Measurements from ENCODE around the gene GEMIN5. TPM values are rescaled to one million over a fixed set of nuclear protein-coding genes. Genes with fewer than 3 reads are reported as not detected.

The GEMIN5 gene
- total RNA-seq, 1 donor from 2014 or later = 12.8 TPM

GRCh38 chr5:154878642-154879335, 59.2 kb downstream of the GEMIN5 start:
- no peak overlapping the region for H3K4me3 ChIP-seq
- DNase-seq (ENCODE audit: extremely low spot score in 2 of 2) = peak in 1 of 2 donors; percentile 72
- H3K27me3 ChIP-seq = no peaks in the 10 kb centered on the region
- H3K4me1 ChIP-seq = no peaks in the 10 kb centered on the region
- peaks cover 16% of the 10 kb centered on the region for H3K9me3 ChIP-seq
- intact Hi-C loops (cut with DNase I) = no loop called here
- H3K36me3 ChIP-seq = peaks cover 7 to 35% of the 10 kb centered on the region in 2 donors
- TF ChIP-seq POLR2A (IDR thresholded peaks at IDR 0.05) (no peak), POLR2AphosphoS5 (IDR thresholded peaks at IDR 0.05; ENCODE audit: insufficient read depth in 1 of 2, low read depth in 1 of 2) (no peak)
- TF ChIP-seq, protein P1, sequence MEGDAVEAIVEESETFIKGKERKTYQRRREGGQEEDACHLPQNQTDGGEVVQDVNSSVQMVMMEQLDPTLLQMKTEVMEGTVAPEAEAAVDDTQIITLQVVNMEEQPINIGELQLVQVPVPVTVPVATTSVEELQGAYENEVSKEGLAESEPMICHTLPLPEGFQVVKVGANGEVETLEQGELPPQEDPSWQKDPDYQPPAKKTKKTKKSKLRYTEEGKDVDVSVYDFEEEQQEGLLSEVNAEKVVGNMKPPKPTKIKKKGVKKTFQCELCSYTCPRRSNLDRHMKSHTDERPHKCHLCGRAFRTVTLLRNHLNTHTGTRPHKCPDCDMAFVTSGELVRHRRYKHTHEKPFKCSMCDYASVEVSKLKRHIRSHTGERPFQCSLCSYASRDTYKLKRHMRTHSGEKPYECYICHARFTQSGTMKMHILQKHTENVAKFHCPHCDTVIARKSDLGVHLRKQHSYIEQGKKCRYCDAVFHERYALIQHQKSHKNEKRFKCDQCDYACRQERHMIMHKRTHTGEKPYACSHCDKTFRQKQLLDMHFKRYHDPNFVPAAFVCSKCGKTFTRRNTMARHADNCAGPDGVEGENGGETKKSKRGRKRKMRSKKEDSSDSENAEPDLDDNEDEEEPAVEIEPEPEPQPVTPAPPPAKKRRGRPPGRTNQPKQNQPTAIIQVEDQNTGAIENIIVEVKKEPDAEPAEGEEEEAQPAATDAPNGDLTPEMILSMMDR (IDR thresholded peaks at IDR 0.05) = no peak
- H3K27ac ChIP-seq = no peak overlapping the region

DNA sequence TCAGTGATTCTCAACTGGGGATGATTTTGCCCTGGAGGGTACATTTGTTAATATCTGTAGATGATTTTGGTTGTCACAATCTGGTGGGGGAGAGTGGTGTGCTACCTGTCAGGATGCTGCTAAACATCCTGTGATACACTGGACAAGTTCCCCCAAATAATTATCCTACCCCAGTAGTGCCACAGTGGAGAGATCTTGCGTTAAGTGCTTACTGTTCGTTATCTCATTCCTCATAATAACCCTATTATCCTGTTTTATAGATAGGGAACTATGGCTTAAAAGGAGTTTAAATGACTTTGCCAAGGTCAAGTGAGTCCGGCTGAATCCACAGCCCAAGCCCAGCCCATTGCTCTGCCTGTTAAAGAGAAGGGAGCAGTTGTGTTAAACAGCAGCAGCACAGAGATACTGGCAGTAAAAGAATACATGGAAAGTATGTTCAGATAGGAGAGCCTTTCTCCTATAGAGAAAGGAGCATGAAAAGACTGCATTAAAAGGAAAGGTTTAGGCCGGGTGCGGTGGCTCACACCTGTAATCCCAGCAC, 64.2 kb downstream of the GEMIN5 start:
- intact Hi-C loops (cut with DNase I) = no loop called here
- H3K27me3 ChIP-seq = no peaks in the 10 kb centered on the region
- peaks cover 7 to 68% of the 10 kb centered on the region in 2 donors for H3K36me3 ChIP-seq
- DNase-seq (ENCODE audit: extremely low spot score in 2 of 2) = no peak
- peaks cover 8% of the 10 kb centered on the region for H3K9me3 ChIP-seq
- no peaks in the 10 kb centered on the region for H3K4me1 ChIP-seq
- H3K4me3 ChIP-seq = no peak overlapping the region
- TF ChIP-seq POLR2A (IDR thresholded peaks at IDR 0.05) (no peak), POLR2AphosphoS5 (IDR thresholded peaks at IDR 0.05; ENCODE audit: insufficient read depth in 1 of 2, low read depth in 1 of 2) (no peak)
- TF ChIP-seq, protein P1 (IDR thresholded peaks at IDR 0.05) = no peak
- H3K27ac ChIP-seq = no peak overlapping the region

GRCh38 chr5:154871734-154872133, 66.3 kb downstream of the GEMIN5 start:
- DNase-seq (ENCODE audit: extremely low spot score in 2 of 2) = no peak
- Histone ChIP-seq H3K27ac (no peak overlapping the region), H3K27me3 (no peaks in the 10 kb centered on the region), H3K36me3 (peaks cover 7 to 62% of the 10 kb centered on the region in 2 donors), H3K4me3 (no peak overlapping the region), H3K4me1 (no peaks in the 10 kb centered on the region), H3K9me3 (no peaks in the 10 kb centered on the region)
- intact Hi-C loops (cut with DNase I) = no loop called here
- TF ChIP-seq, protein P1 (IDR thresholded peaks at IDR 0.05) = no peak
- TF ChIP-seq POLR2AphosphoS5 (IDR thresholded peaks at IDR 0.05; ENCODE audit: insufficient read depth in 1 of 2, low read depth in 1 of 2) = no peak

GRCh38 chr5:154868702-154869101, 69.3 kb downstream of the GEMIN5 start:
- DNase-seq (ENCODE audit: extremely low spot score in 2 of 2) = no peak

More at GRCh38 chr5:154868702-154869101, 69.3 kb downstream of the GEMIN5 start:
- Histone ChIP-seq H3K9me3 (no peaks in the 10 kb centered on the region), H3K36me3 (peaks cover 0 to 53% of the 10 kb centered on the region in 2 donors), H3K27ac (no peak overlapping the region), H3K4me3 (no peak overlapping the region), H3K4me1 (no peaks in the 10 kb centered on the region), H3K27me3 (no peaks in the 10 kb centered on the region)
- TF ChIP-seq POLR2A (IDR thresholded peaks at IDR 0.05) = no peak
- TF ChIP-seq POLR2AphosphoS5 (IDR thresholded peaks at IDR 0.05; ENCODE audit: insufficient read depth in 1 of 2, low read depth in 1 of 2) = no peak
- TF ChIP-seq, protein P1 (IDR thresholded peaks at IDR 0.05) = no peak
- intact Hi-C loops (cut with DNase I) = no loop called here

Measured in vagina (tissue), 2 donors.